Stimulated activated CD8-positive, alpha-beta memory T cell treated with anti-CD3 and anti-CD28 coated beads, Interleukin-7, amount 100 ng/mL, for 4 hours (primary cell): ENCODE data around the gene NACC2.

Source experiments
- DNase-seq, 2 donors: peaks; one replicate each; pipeline ENCODE4 v3.0.0-alpha.2; 2020; ENCODE audit warnings: low read depth in 2 of 2

NACC2 gene

GRCh38 chr9:136022731-136023409 is 72.2 kb downstream of the NACC2 start:
- DNase-seq: no peak

- DNase-seq: no peak
Measured at GRCh38 chr9:136021872-136022681, 73.0 kb downstream of the NACC2 start.

- no peak for DNase-seq
Measured at GRCh38 chr9:136021171-136021871, 73.8 kb downstream of the NACC2 start.

- no peak for DNase-seq
Measured at GRCh38 chr9:136020671-136021070, 74.4 kb downstream of the NACC2 start.

GRCh38 chr9:136020206-136020605 is 74.9 kb downstream of the NACC2 start:
- no peak for DNase-seq

GRCh38 chr9:136019681-136020060 is 75.4 kb downstream of the NACC2 start:
- no peak for DNase-seq

GRCh38 chr9:136019041-136019680 is 75.9 kb downstream of the NACC2 start:
- no peak for DNase-seq

GRCh38 chr9:136018257-136019031 is 76.6 kb downstream of the NACC2 start:
- no peak for DNase-seq

GRCh38 chr9:136017289-136018190 is 77.5 kb downstream of the NACC2 start:
- no peak for DNase-seq

GRCh38 chr9:136016572-136017288 is 78.4 kb downstream of the NACC2 start:
- DNase-seq: no peak

GRCh38 chr9:136015656-136016571 is 79.2 kb downstream of the NACC2 start:
- no peak for DNase-seq

- DNase-seq: no peak
Measured at GRCh38 chr9:136014924-136015633, 80.0 kb downstream of the NACC2 start.

GRCh38 chr9:136014147-136014923 is 80.8 kb downstream of the NACC2 start:
- DNase-seq: no peak

- no peak for DNase-seq
Measured at GRCh38 chr9:136013524-136014034, 81.5 kb downstream of the NACC2 start.

GRCh38 chr9:136013116-136013515 is 82.0 kb downstream of the NACC2 start:
- DNase-seq: no peak

- no peak for DNase-seq
Measured at GRCh38 chr9:136012651-136013050, 82.4 kb downstream of the NACC2 start.
